Measurements from ENCODE around the gene EFCAB8. TPM values are rescaled to one million over a fixed set of nuclear protein-coding genes. Genes with fewer than 3 reads are reported as not detected.

Gene EFCAB8
- polyA plus RNA-seq, 2 donors: 0.11 to 0.28 TPM

GRCh38 chr20:32914031-32914430 lies 55.3 kb downstream of the EFCAB8 start:
- Histone ChIP-seq H3K4me3 (ENCODE audit: low read depth in 1 of 2, low read length in 2 of 2) (no peak overlapping the region), H3K9me3 (ENCODE audit: control insufficient read depth in 2 of 2, insufficient read depth in 1 of 2, low read depth in 1 of 2, low read length in 1 of 2) (peaks cover 0 to 8% of the 10 kb centered on the region in 2 donors), H3K27me3 (ENCODE audit: control insufficient read depth in 1 of 2, insufficient read depth in 2 of 2, low read length in 2 of 2) (no peaks in the 10 kb centered on the region), H3K27ac (ENCODE audit: low read depth in 2 of 2, low read length in 1 of 2) (no peak overlapping the region), H3K36me3 (ENCODE audit: control insufficient read depth in 2 of 2, insufficient read depth in 2 of 2, low read length in 1 of 2) (no peaks in the 10 kb centered on the region), H3K4me1 (ENCODE audit: control insufficient read depth in 2 of 2, insufficient read depth in 2 of 2, low read length in 1 of 2) (no peaks in the 10 kb centered on the region)
- WGBS, 2 donors: 95 to 100% methylated on average over 1 of the region's 1 CpG

GRCh38 chr20:32917191-32917950 lies 58.6 kb downstream of the EFCAB8 start:
- Histone ChIP-seq H3K27me3 (ENCODE audit: control insufficient read depth in 1 of 2, insufficient read depth in 2 of 2, low read length in 2 of 2) (no peaks in the 10 kb centered on the region), H3K36me3 (ENCODE audit: control insufficient read depth in 2 of 2, insufficient read depth in 2 of 2, low read length in 1 of 2) (no peaks in the 10 kb centered on the region), H3K27ac (ENCODE audit: low read depth in 2 of 2, low read length in 1 of 2) (no peak overlapping the region), H3K9me3 (ENCODE audit: control insufficient read depth in 2 of 2, insufficient read depth in 1 of 2, low read depth in 1 of 2, low read length in 1 of 2) (peaks cover 0 to 8% of the 10 kb centered on the region in 2 donors), H3K4me3 (ENCODE audit: low read depth in 1 of 2, low read length in 2 of 2) (no peak overlapping the region), H3K4me1 (ENCODE audit: control insufficient read depth in 2 of 2, insufficient read depth in 2 of 2, low read length in 1 of 2) (no peaks in the 10 kb centered on the region)
- WGBS, 2 donors: 74 to 77% methylated on average over 8 to 9 of the region's 9 CpGs

- no peak overlapping the region for H3K4me3 ChIP-seq (ENCODE audit: low read depth in 1 of 2, low read length in 2 of 2)
- no peak overlapping the region for H3K27ac ChIP-seq (ENCODE audit: low read depth in 2 of 2, low read length in 1 of 2)
- no peaks in the 10 kb centered on the region for H3K27me3 ChIP-seq (ENCODE audit: control insufficient read depth in 1 of 2, insufficient read depth in 2 of 2, low read length in 2 of 2)
- no peaks in the 10 kb centered on the region for H3K36me3 ChIP-seq (ENCODE audit: control insufficient read depth in 2 of 2, insufficient read depth in 2 of 2, low read length in 1 of 2)
- no peaks in the 10 kb centered on the region for H3K4me1 ChIP-seq (ENCODE audit: control insufficient read depth in 2 of 2, insufficient read depth in 2 of 2, low read length in 1 of 2)
- WGBS, 2 donors: 69 to 70% methylated on average over 12 of the region's 12 CpGs
- H3K9me3 ChIP-seq (ENCODE audit: control insufficient read depth in 2 of 2, insufficient read depth in 1 of 2, low read depth in 1 of 2, low read length in 1 of 2): peaks cover 0 to 8% of the 10 kb centered on the region in 2 donors
These were observed 59.6 kb downstream of the EFCAB8 start for GRCh38 chr20:32918296-32918695.

GRCh38 chr20:32918751-32919150 lies 60.0 kb downstream of the EFCAB8 start:
- H3K36me3 ChIP-seq (ENCODE audit: control insufficient read depth in 2 of 2, insufficient read depth in 2 of 2, low read length in 1 of 2): no peaks in the 10 kb centered on the region
- H3K4me1 ChIP-seq (ENCODE audit: control insufficient read depth in 2 of 2, insufficient read depth in 2 of 2, low read length in 1 of 2): no peaks in the 10 kb centered on the region
- no peak overlapping the region for H3K27ac ChIP-seq (ENCODE audit: low read depth in 2 of 2, low read length in 1 of 2)
- no peak overlapping the region for H3K4me3 ChIP-seq (ENCODE audit: low read depth in 1 of 2, low read length in 2 of 2)
- H3K9me3 ChIP-seq (ENCODE audit: control insufficient read depth in 2 of 2, insufficient read depth in 1 of 2, low read depth in 1 of 2, low read length in 1 of 2): peaks cover 0 to 7% of the 10 kb centered on the region in 2 donors
- whole genome bisulfite sequencing, 2 donors: 83 to 95% methylated on average over 1 of the region's 1 CpG
- H3K27me3 ChIP-seq (ENCODE audit: control insufficient read depth in 1 of 2, insufficient read depth in 2 of 2, low read length in 2 of 2): no peaks in the 10 kb centered on the region

GRCh38 chr20:32920066-32920465 lies 61.3 kb downstream of the EFCAB8 start:
- H3K27ac ChIP-seq (ENCODE audit: low read depth in 2 of 2, low read length in 1 of 2): no peak overlapping the region
- no peaks in the 10 kb centered on the region for H3K27me3 ChIP-seq (ENCODE audit: control insufficient read depth in 1 of 2, insufficient read depth in 2 of 2, low read length in 2 of 2)
- 89 to 91% methylated on average over 12 of the region's 12 CpGs for WGBS, 2 donors
- no peaks in the 10 kb centered on the region for H3K4me1 ChIP-seq (ENCODE audit: control insufficient read depth in 2 of 2, insufficient read depth in 2 of 2, low read length in 1 of 2)
- H3K4me3 ChIP-seq (ENCODE audit: low read depth in 1 of 2, low read length in 2 of 2): no peak overlapping the region
- peaks cover 0 to 3% of the 10 kb centered on the region in 2 donors for H3K9me3 ChIP-seq (ENCODE audit: control insufficient read depth in 2 of 2, insufficient read depth in 1 of 2, low read depth in 1 of 2, low read length in 1 of 2)
- H3K36me3 ChIP-seq (ENCODE audit: control insufficient read depth in 2 of 2, insufficient read depth in 2 of 2, low read length in 1 of 2): no peaks in the 10 kb centered on the region

- Histone ChIP-seq H3K36me3 (ENCODE audit: control insufficient read depth in 2 of 2, insufficient read depth in 2 of 2, low read length in 1 of 2) (no peaks in the 10 kb centered on the region), H3K9me3 (ENCODE audit: control insufficient read depth in 2 of 2, insufficient read depth in 1 of 2, low read depth in 1 of 2, low read length in 1 of 2) (peaks cover 0 to 3% of the 10 kb centered on the region in 2 donors), H3K4me1 (ENCODE audit: control insufficient read depth in 2 of 2, insufficient read depth in 2 of 2, low read length in 1 of 2) (no peaks in the 10 kb centered on the region), H3K4me3 (ENCODE audit: low read depth in 1 of 2, low read length in 2 of 2) (no peak overlapping the region), H3K27me3 (ENCODE audit: control insufficient read depth in 1 of 2, insufficient read depth in 2 of 2, low read length in 2 of 2) (no peaks in the 10 kb centered on the region), H3K27ac (ENCODE audit: low read depth in 2 of 2, low read length in 1 of 2) (no peak overlapping the region)
- 82 to 85% methylated on average over 6 of the region's 6 CpGs for WGBS, 2 donors
These were observed 62.0 kb downstream of the EFCAB8 start for GRCh38 chr20:32920530-32921298.

- Histone ChIP-seq H3K36me3 (ENCODE audit: control insufficient read depth in 2 of 2, insufficient read depth in 2 of 2, low read length in 1 of 2) (no peaks in the 10 kb centered on the region), H3K4me3 (ENCODE audit: low read depth in 1 of 2, low read length in 2 of 2) (no peak overlapping the region), H3K9me3 (ENCODE audit: control insufficient read depth in 2 of 2, insufficient read depth in 1 of 2, low read depth in 1 of 2, low read length in 1 of 2) (no peaks in the 10 kb centered on the region), H3K27ac (ENCODE audit: low read depth in 2 of 2, low read length in 1 of 2) (no peak overlapping the region), H3K27me3 (ENCODE audit: control insufficient read depth in 1 of 2, insufficient read depth in 2 of 2, low read length in 2 of 2) (no peaks in the 10 kb centered on the region), H3K4me1 (ENCODE audit: control insufficient read depth in 2 of 2, insufficient read depth in 2 of 2, low read length in 1 of 2) (no peaks in the 10 kb centered on the region)
- WGBS, 2 donors: 83% methylated on average over 3 of the region's 3 CpGs
These were observed 63.7 kb downstream of the EFCAB8 start for GRCh38 chr20:32922466-32922865.

GRCh38 chr20:32924781-32925180 lies 66.1 kb downstream of the EFCAB8 start:
- WGBS, 2 donors: 94 to 95% methylated on average over 1 of the region's 1 CpG
- H3K4me3 ChIP-seq (ENCODE audit: low read depth in 1 of 2, low read length in 2 of 2): no peak overlapping the region
- H3K27ac ChIP-seq (ENCODE audit: low read depth in 2 of 2, low read length in 1 of 2): no peak overlapping the region
- no peaks in the 10 kb centered on the region for H3K4me1 ChIP-seq (ENCODE audit: control insufficient read depth in 2 of 2, insufficient read depth in 2 of 2, low read length in 1 of 2)
- H3K9me3 ChIP-seq (ENCODE audit: control insufficient read depth in 2 of 2, insufficient read depth in 1 of 2, low read depth in 1 of 2, low read length in 1 of 2): no peaks in the 10 kb centered on the region
- no peaks in the 10 kb centered on the region for H3K36me3 ChIP-seq (ENCODE audit: control insufficient read depth in 2 of 2, insufficient read depth in 2 of 2, low read length in 1 of 2)
- H3K27me3 ChIP-seq (ENCODE audit: control insufficient read depth in 1 of 2, insufficient read depth in 2 of 2, low read length in 2 of 2): no peaks in the 10 kb centered on the region

- H3K4me3 ChIP-seq (ENCODE audit: low read depth in 1 of 2, low read length in 2 of 2): no peak overlapping the region
- no peaks in the 10 kb centered on the region for H3K36me3 ChIP-seq (ENCODE audit: control insufficient read depth in 2 of 2, insufficient read depth in 2 of 2, low read length in 1 of 2)
- H3K27ac ChIP-seq (ENCODE audit: low read depth in 2 of 2, low read length in 1 of 2): no peak overlapping the region
- H3K9me3 ChIP-seq (ENCODE audit: control insufficient read depth in 2 of 2, insufficient read depth in 1 of 2, low read depth in 1 of 2, low read length in 1 of 2): no peaks in the 10 kb centered on the region
- 87 to 89% methylated on average over 17 of the region's 17 CpGs for WGBS, 2 donors
- H3K27me3 ChIP-seq (ENCODE audit: control insufficient read depth in 1 of 2, insufficient read depth in 2 of 2, low read length in 2 of 2): no peaks in the 10 kb centered on the region
- H3K4me1 ChIP-seq (ENCODE audit: control insufficient read depth in 2 of 2, insufficient read depth in 2 of 2, low read length in 1 of 2): no peaks in the 10 kb centered on the region
These were observed 66.9 kb downstream of the EFCAB8 start for GRCh38 chr20:32925481-32926196.

All from esophagus (tissue), 2 donors.